Suprapubic skin (tissue), 4 donors: Measurements from ENCODE around the gene FOXJ1. TPM values are rescaled to one million over a fixed set of nuclear protein-coding genes. Genes with fewer than 3 reads are reported as not detected.

Experiments
- DNase-seq, 2 donors: peaks; one replicate each; pipeline ENCODE4 v3.0.0-alpha.2; 2019; ENCODE audit warnings: low spot score in 2 of 2
- H3K27ac ChIP-seq: fragments of 200-600 bp; sonication (generic); one replicate; pipeline ENCODE4 v1.5.1; 2019
- H3K27me3 ChIP-seq: fragments of 200-600 bp; sonication (generic); one replicate; pipeline ENCODE4 v1.5.1; 2019
- H3K36me3 ChIP-seq: fragments of 200-600 bp; sonication (generic); one replicate; pipeline ENCODE4 v1.5.1; 2019
- H3K4me1 ChIP-seq: fragments of 200-600 bp; sonication (generic); one replicate; pipeline ENCODE4 v1.5.1; 2019
- H3K4me3 ChIP-seq: fragments of 200-600 bp; sonication (generic); one replicate; pipeline ENCODE4 v1.5.1; 2019; ENCODE audit warnings: mild to moderate bottlenecking
- H3K9me3 ChIP-seq: fragments of 200-600 bp; sonication (generic); one replicate; pipeline ENCODE4 v1.5.1; 2019
- CTCF ChIP-seq, 2 donors: fragments of 200-600 bp in 1 of 2; fragments of 450-650 bp in 1 of 2; sonication (generic) in 1 of 2; IDR thresholded peaks; one replicate each; pipeline ENCODE4 v1.5.1; 2016 to 2019; ENCODE audit warnings: antibody characterized with exemption in 2 of 2, mild to moderate bottlenecking in 1 of 2, moderate library complexity in 1 of 2
- EP300 ChIP-seq: sonication (generic); formaldehyde crosslinking; IDR thresholded peaks from one replicate; pipeline ENCODE4 v1.6.1; 2017; ENCODE audit warnings: antibody characterized with exemption
- POLR2A ChIP-seq, 2 donors: fragments of 450-650 bp; IDR thresholded peaks; one replicate each; pipeline ENCODE4 v1.6.1; 2017; ENCODE audit warnings: antibody characterized with exemption in 2 of 2, mild to moderate bottlenecking in 2 of 2, moderate library complexity in 2 of 2
- POLR2AphosphoS5 ChIP-seq, 3 donors: sonication (generic); formaldehyde crosslinking; IDR thresholded peaks; one replicate each; pipeline ENCODE4 v1.6.1; 2017; ENCODE audit warnings: antibody characterized with exemption in 3 of 3
- WGBS: methylation state at CpG from one replicate; pipeline ENCODE4 v1.1.5; 2018; 5-methylcytosine and 5-hydroxymethylcytosine counted together
- total RNA-seq, 4 donors: library from RNA; depleted of rRNA; stranded (reverse); fragments of >200 nt; gene quantifications; one replicate each; pipeline ENCODE4 v1.1.0, GENCODE V29; 2016

FOXJ1 gene
- total RNA-seq, 4 donors from 2014 or later, result 2.1 to 3.6 (median 2.9) TPM

GRCh38 chr17:76134911-76135809 lies 5.9 kb downstream of the FOXJ1 start:
- DNase-seq, result no peak
- no peak for TF ChIP-seq EP300
- TF ChIP-seq POLR2AphosphoS5 (IDR thresholded peaks at IDR 0.05), result no peak
- no peak for TF ChIP-seq POLR2A (IDR thresholded peaks at IDR 0.05)
- Histone ChIP-seq H3K27me3 (peaks cover 80% of the 10 kb centered on the region), H3K4me3 (no peak overlapping the region), H3K4me1 (peaks cover 21% of the 10 kb centered on the region), H3K27ac (no peak overlapping the region), H3K36me3 (no peaks in the 10 kb centered on the region), H3K9me3 (no peaks in the 10 kb centered on the region)
- WGBS, result 55% methylated on average over 20 of the region's 22 CpGs

- H3K27me3 ChIP-seq, result peaks cover 56% of the 10 kb centered on the region
- peaks cover 13% of the 10 kb centered on the region for H3K4me1 ChIP-seq
- no peak overlapping the region for H3K27ac ChIP-seq
- no peak for TF ChIP-seq POLR2A (IDR thresholded peaks at IDR 0.05)
- no peak for TF ChIP-seq EP300
- no peak for TF ChIP-seq CTCF (IDR thresholded peaks at IDR 0.05)
- no peak for TF ChIP-seq POLR2AphosphoS5 (IDR thresholded peaks at IDR 0.05)
- no peak for DNase-seq
- WGBS, result 42% methylated on average over 16 of the region's 21 CpGs
- no peak overlapping the region for H3K4me3 ChIP-seq
- H3K9me3 ChIP-seq, result no peaks in the 10 kb centered on the region
- H3K36me3 ChIP-seq, result no peaks in the 10 kb centered on the region
These were observed 8.3 kb downstream of the FOXJ1 start for GRCh38 chr17:76132574-76133338.

GRCh38 chr17:76131692-76132573 lies 9.1 kb downstream of the FOXJ1 start:
- WGBS, result 74% methylated on average over 8 of the region's 21 CpGs
- H3K4me1 ChIP-seq, result peaks cover 13% of the 10 kb centered on the region
- TF ChIP-seq CTCF (IDR thresholded peaks at IDR 0.05) (no peak), EP300 (no peak), POLR2AphosphoS5 (IDR thresholded peaks at IDR 0.05) (no peak), POLR2A (IDR thresholded peaks at IDR 0.05) (no peak)
- no peak for DNase-seq
- no peak overlapping the region for H3K27ac ChIP-seq
- no peaks in the 10 kb centered on the region for H3K9me3 ChIP-seq
- H3K36me3 ChIP-seq, result no peaks in the 10 kb centered on the region
- peaks cover 48% of the 10 kb centered on the region for H3K27me3 ChIP-seq
- H3K4me3 ChIP-seq, result no peak overlapping the region

GRCh38 chr17:76131051-76131691 lies 9.9 kb downstream of the FOXJ1 start:
- Histone ChIP-seq H3K4me1 (peaks cover 13% of the 10 kb centered on the region), H3K27ac (no peak overlapping the region), H3K27me3 (peaks cover 43% of the 10 kb centered on the region), H3K4me3 (no peak overlapping the region), H3K9me3 (no peaks in the 10 kb centered on the region), H3K36me3 (no peaks in the 10 kb centered on the region)
- DNase-seq, result no peak
- TF ChIP-seq POLR2AphosphoS5 (IDR thresholded peaks at IDR 0.05) (no peak), POLR2A (IDR thresholded peaks at IDR 0.05) (no peak), EP300 (no peak), CTCF (IDR thresholded peaks at IDR 0.05) (no peak)
- 77% methylated on average over 21 of the region's 21 CpGs for WGBS

GRCh38 chr17:76130473-76130872 lies 10.6 kb downstream of the FOXJ1 start:
- WGBS, result 66% methylated on average over 13 of the region's 13 CpGs
- Histone ChIP-seq H3K4me1 (peaks cover 13% of the 10 kb centered on the region), H3K9me3 (no peaks in the 10 kb centered on the region), H3K27ac (no peak overlapping the region), H3K4me3 (no peak overlapping the region), H3K36me3 (no peaks in the 10 kb centered on the region), H3K27me3 (peaks cover 40% of the 10 kb centered on the region)
- DNase-seq, result no peak
- TF ChIP-seq POLR2AphosphoS5 (IDR thresholded peaks at IDR 0.05) (no peak), CTCF (IDR thresholded peaks at IDR 0.05) (no peak), POLR2A (IDR thresholded peaks at IDR 0.05) (no peak), EP300 (no peak)
